ENCODE results near the gene EXOC4.

- TF ChIP-seq CTCF (IDR thresholded peaks at IDR 0.05) (no peak), POLR2A (IDR thresholded peaks at IDR 0.05; ENCODE audit: low read depth) (no peak)
These were observed 428.7 kb downstream of the EXOC4 start for GRCh38 chr7:133681529-133681928.
